ENCODE results near the gene HS3ST3B1.

Gene HS3ST3B1

DNA sequence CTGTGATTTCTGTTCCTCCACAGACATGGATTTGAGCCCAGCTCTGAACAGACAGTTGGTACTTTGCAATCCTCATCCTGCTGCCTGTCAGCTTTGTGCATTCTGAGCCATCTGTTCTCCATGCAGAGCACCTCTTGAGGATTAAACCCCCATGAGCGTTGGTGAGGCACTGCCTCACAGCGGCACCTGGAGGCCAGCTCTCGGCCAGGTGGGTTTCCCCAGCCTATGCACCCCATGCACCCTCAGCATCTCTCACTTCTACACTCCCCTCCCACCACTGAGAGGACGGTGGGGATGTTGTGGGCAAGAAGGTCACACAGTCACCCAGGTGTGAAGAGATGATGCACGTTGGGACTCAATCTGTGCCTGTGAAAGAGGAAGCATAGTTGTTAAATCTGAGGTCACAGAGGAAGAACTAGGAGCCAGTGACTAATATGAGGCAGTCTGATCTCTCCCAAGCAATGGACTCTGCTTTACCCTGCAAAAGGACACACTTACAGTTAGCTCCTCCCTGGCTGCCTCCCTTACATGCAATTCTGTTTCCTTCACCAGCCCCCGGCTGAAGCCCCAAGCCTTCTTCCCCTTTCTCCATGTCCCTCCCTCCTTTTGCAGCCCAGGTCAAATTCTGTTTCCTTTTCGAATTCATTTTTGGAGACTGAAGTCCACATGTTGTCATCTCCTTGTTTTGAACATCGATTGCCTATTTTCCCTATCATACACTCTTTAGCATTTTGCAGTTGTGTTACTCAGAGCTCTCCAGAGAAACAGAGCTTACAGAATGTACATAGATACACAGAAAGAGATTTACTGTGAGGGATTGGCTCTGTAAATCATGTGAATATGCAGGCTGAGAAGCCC lies 58.5 kb downstream of the HS3ST3B1 start:
- peak; percentile 61 for DNase-seq

DNA sequence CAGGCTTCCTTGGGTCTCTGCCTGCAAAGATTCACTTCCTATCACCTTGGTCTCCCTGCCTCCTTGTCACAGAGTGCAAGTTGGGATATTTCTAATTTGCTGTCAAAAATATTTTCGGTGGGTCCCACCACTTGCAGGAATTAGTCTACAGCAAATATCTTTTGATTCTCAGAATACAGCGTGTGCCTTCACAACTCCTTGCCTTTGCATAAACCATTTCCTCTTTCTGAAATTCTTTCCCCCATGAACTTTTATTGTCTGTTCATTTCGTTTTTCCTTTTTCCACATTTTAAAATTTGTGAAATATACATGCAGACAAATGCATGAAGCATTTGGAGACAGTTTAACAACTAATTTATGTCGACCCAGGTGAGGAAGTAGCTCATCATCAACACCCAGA lies 60.0 kb downstream of the HS3ST3B1 start:
- no peak for DNase-seq

DNA sequence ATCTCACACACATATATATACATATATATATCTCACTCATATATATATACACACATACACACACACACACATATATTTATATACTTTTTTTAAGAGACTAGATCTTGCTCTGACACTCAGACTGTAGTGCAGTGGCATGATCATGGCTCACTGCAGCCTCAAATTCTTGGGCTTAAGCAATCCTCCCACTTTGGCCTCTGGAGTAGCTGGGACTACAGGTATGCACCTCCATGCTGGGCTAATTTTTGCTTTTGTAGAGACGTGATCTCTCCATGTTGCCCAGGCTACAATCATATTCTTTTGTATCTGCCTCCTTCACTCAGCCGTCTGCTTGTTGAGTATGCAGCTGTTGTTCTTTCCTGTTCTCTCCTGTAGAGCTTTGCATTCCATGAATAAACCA lies 60.6 kb downstream of the HS3ST3B1 start:
- DNase-seq: no peak

DNA sequence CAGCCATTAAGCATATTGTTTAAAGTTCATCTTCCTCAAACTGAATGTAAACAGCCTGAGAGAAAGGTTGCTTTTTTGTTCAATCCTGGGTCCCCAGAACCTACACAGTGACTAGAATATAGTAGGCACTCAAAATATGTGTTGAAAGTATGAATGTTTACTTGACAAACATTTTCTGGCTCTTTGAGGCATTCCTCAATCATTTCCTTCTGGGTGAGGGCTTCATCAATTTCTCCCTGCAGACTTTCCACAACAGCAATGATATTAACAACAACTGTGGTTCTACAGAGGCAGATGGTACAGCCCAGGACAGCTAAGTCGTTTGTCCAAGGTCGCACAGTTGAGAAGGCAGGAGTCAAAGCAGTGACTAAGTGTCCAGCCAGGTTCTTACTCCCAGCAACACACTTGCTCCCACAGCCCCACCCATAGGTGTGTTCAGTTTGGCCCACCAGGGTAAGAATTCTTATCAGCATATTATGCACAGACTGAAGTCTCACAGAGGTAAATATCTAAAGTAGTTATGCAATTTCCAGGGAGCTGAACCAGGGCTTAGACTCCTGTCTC lies 61.1 kb downstream of the HS3ST3B1 start:
- DNase-seq: no peak

DNA sequence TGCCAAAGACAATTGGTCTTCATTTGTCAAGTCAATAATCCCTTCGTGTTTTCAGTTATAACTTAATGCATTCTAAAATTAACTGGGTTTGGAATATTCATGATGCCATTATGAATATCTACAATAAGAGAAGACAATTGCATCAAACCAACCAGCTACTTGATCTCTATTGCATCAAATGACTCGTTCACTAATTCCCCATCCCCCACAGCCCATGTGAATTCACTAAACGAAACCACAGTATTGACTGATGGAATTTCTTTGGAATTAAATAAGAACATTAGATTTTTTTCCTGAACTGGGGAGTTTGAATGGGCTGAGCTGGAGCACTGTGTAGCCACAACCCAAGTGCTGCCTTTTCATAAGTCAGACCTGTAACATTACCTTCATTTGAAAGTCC lies 65.3 kb downstream of the HS3ST3B1 start:
- DNase-seq: no peak

DNA sequence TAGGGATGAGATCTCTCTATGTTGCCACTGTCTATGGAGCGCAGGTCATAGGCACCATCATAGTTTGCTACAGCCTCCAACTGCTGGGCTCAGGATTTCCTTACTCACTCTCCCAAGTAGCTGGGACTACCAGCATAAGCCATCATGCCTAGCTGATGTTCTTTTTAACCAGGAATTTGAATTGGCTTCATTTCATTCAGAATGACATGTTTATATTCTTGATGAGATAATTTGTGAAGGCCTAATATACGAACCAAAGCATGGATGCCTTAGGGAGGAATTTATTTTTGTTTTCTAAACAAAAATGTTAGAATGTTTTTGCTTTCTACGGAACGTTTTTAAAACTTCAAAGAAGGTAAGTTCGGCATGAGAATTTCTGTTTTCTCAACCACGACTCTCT lies 71.6 kb downstream of the HS3ST3B1 start:
- no peak for DNase-seq

DNA sequence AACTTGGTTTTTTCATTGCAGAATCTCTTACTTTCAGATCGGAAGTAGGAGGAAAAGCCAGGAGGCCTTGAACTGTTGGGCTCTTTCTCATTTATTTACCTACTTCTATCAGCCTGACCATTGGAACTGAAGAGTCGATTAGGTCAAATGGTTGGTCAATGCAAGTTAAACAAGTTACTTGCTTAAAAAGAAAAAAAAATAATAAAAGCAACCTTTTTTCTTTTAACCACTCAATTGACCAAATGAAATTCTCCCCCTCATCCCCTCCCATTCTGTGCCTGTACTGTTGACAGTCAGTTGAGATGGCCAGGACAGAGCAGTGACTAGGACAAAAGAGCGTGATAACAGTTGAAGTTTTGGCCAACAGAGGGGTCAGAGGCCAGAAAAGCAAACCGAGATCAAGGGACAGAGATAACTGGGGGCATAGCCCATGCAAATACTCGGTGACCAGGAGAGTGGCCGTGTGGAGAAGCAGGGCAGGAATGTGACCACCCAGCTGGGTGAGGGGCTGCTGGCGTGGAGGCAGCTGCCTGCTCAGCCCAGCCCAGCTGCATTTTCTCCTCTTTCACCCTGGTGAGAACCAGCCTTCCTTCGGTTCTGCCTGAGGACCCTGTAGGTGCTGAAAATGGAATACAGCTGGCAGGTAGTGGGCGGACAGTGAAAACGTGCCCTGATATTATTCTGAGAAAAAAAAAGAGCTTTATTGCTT lies 72.2 kb downstream of the HS3ST3B1 start:
- DNase-seq: no peak

DNA sequence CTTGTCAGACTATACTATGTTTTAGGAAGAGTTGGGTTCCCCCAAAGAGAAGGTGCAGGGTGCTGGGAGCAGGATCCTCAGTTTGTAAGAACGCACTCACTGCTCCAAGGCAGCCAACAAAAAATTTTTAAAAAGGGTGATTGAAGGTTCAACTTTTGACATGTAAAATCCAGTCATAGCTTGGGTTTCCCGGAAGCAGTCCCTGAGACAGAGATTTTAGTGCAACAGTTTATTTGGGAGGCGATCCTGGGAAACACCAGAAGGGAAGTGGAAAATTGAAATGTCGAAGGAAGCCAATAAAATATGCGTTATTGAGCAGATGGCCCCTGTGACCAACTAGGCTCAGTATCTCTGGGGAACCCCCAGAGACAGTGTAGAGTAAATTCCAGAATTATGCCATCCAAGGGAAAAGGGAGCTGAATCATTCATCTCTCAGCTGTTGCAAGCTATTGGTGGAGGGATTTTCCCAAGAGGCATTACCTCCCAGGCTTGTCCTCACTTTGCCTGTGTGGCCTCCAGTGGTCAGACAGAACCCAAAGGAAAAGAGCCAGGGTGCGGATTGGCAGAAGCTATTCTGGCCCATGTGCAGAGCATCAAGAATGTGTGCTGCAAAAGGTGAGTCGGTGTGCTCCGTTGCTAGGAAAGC lies 72.9 kb downstream of the HS3ST3B1 start:
- DNase-seq: no peak

DNA sequence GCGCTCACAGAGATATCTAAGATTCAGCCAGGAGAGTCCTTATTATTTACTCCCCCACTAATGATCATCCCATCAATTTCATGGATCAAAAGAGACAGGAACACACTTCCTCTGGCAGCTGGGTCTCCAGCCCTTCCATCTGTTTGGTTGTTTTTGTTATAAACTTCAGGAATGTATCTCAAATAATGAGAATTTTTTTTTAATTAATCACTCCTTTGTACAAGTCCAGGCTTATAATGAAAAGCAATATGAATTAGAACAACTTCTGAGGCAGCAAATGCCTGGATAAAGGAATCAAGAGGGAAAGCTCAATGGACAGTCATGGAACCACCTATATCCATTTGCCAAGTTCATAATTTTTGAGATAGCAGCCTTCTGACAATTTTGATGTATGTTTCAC lies 73.4 kb downstream of the HS3ST3B1 start:
- DNase-seq: no peak

DNA sequence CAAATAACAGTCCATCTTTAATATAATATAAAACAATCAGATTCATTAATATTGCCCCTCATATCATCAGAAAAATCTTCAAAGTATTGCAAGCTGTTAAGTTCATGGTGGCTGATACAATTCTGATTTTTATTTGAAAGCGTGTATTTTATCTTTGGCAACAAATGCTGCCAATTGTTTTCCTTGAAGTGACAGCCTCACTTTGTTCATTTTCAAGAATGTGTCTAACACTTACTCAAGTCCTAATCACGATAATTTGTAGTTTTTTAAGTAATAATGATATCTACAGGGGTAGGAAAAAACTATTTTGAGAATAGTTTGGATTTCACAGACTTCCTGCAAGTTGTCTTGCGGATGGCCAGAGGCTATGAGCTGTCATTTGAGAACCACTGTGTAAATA lies 75.8 kb downstream of the HS3ST3B1 start:
- no peak for DNase-seq

DNA sequence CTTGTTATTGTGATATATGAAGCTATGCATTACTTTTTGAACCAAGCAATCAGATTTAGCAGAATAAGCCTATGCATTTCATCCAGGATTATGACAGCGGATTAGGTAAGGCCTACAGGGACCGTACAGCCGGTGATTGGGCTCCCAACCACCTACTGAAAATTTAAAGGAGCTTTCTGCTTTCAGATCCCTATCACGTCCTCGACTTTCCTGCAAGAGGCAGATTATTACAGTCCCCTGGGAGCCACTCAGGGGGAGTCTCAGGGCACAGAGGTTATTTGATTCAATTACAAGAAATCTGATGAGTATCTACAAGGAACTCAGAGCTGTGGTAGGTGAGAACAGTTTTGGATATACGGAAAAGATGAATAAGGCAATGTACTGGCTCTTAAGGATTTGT lies 80.7 kb downstream of the HS3ST3B1 start:
- DNase-seq: no peak

DNA sequence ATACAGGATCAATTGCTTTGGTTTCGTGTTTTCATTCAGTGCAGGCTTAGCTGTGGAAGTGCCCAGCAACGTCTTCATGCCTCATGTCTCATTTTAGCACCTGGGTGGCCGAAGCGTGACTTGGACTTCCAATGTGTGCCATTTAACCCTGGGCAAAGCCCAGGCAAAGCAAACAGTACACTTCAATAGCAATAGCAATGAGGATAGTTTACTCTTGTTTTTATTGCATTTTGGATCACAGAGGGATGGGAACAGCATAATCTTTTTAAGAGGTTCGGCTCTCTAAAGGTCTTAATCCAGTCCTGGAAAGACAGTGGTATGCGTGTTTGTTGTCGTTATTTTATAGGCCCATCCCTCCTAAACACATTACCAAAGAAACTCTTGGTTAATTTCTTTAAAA lies 86.2 kb downstream of the HS3ST3B1 start:
- no peak for DNase-seq

DNA sequence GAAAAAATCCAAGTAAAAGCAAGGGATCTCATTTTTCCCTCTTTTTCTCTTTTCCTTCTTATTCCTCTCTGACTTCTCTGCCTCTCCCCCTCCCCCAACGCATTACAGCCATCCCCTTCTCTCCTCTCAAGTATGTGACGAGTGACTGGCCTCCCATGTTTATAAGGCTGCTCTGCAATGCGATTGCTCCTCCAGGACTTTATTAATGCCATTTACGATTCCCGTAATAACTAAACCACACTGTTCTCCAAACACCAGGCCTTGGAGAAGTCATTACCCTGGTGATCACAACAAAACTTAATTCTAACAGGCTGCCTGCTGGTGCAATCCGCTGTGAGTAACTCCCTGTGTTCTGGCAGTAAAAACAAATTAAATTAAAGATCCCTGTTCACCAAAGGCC lies 88.8 kb downstream of the HS3ST3B1 start:
- no peak for DNase-seq

DNA sequence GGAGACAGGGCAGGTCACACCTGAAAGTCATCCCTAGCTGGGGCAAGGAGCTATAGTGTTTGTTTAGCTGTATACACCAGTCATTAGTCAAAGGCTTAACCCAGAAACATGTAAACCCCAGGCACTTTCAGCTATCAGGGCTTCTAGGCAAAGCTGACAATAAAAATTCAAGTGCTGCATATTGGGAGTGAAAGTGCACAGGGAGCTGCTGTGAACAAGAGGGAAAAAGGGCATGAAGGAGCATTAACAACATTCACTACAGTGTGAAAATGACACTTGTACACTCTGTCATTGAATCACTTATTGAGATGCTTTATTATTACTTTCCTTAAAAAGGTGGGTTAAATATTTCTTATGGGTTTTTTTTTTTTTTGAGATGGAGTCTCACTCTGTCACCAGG lies 92.8 kb downstream of the HS3ST3B1 start:
- DNase-seq: no peak

DNA sequence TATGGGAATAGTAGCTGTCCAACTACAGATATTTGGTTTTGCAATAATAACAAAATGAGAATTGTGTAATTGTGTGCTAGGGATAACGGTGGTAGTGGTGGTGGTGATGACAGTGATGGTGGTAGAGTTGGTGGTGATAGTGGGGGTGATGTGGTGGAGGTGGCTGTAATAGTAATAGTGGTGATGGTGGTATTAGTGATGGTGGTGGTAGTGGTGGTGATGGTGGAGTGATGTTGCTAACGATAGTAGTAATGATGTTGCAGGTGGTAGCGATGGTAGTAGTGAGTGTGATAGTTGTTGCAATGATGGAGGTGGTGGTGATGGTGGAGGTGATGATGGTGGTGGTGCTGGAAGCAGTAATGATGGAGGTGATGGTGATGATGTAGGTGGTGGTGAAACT lies 94.4 kb downstream of the HS3ST3B1 start:
- DNase-seq: no peak

DNA sequence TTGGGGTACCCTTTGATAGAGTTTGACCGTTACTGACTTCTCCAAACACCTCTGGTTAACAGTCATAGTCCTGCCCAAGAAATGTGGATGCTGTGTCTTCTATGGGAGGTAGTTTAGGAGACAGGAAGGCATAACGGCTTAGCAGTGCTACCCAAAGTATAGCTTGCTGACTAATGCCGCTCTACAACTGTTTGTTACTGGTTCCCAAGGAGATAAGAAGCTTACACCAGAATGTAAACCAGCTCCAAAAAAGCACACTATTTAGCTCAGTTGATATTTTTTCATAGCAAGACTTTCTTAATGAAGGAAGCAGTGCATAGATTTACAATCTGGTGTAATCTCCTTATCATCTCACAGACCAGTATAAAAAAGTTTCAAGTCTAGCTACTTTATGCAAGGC lies 95.7 kb downstream of the HS3ST3B1 start:
- DNase-seq: no peak

DNA sequence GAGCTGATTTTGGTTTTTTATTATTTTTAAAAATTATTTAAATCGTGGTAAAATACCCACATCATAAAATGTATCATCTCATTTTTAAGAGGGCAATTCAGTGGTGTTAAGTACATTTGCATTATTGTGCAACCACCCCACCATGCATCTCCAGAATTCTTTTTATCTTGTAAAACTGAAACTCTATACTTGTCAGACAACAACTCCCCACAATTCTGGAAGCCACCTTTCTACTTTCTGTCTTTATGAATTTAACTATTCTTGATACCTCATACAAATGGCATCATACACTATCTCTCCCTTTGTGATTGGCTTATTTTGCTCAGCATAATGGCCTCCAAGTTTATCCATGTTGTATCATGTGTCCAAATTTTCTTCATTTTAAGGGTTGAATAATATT lies 97.9 kb downstream of the HS3ST3B1 start:
- no peak for DNase-seq

Measured in stimulated activated CD4-positive, alpha-beta T cell treated with anti-CD3 and anti-CD28 coated beads, Interleukin-1b, Interleukin-23, amount 100 ng/mL, for 48 hours (primary cell).